ENCODE measurements around the gene KIF3B.
"Not testable (repeated sequence)": the region's sequence is repeated elsewhere in the genome, so short reads cannot be mapped to it uniquely, and the experiment has no call there.

The KIF3B gene

DNA sequence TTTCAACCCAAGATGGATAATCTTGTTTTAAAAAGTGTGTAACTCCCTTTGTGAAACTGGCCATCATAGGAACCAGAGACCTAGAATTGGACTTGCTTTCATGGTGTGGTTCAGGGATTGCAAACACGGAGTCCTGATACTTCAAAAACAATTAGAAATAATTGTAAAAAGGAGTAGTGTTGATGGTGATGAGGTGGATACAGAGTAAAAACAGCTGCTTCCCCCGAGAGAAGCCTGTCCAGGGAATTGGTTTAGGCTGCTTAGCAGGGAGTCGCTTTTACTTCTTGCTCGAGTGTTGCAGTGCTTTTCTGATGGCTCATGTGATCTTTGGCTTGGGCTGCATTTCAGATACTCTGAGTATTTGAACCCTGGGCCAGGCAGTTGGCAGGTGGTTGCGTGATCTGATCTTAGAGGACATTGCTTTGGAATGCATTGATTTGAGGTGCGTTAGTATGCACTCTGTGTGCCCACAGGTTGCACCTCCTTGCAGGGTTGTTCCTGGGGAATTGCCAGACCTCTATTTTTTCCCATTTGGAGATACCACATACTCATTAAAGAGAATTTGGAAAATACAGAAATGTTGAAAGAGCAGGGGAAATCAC is 19.5 kb downstream of the KIF3B start:
- DNase-seq, result no peak

DNA sequence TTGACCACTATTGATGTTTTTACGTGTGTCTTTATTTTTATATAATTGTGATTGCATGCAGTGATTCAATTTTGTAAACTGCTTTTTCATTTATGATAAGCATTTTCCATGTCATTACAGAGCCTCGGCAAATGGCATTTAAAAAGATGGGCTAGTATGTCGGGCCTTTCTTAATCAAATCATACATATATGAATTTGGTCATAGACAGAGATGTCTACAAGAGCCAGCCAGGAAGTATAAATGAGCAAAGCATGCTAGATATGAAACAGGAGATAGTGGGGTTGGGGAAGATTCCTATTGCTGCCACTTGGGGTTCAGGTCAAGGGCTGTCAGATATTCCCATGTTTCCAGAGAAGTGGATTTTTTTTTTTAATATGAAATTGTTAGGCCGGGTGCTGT is 20.0 kb downstream of the KIF3B start:
- DNase-seq, result no peak

DNA sequence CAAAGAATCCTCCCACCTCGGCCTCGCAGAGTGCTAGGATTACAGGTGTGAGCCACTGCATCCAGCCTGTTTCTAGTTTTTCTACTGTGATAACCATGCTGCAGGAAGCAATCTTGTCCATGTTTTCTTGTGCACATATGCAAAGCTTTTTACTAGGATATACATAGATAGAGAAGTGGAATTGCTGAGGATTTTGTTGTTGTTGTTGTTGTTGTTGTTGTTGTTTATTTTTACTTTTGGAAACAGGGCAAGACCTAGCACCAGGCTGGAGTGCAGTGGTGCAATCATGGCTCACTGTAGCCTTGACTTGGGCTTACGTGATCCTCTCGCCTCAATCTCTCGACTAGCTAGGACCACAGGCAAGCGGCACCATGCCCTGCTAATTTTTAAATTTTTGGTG is 23.2 kb downstream of the KIF3B start:
- DNase-seq, result no peak

DNA sequence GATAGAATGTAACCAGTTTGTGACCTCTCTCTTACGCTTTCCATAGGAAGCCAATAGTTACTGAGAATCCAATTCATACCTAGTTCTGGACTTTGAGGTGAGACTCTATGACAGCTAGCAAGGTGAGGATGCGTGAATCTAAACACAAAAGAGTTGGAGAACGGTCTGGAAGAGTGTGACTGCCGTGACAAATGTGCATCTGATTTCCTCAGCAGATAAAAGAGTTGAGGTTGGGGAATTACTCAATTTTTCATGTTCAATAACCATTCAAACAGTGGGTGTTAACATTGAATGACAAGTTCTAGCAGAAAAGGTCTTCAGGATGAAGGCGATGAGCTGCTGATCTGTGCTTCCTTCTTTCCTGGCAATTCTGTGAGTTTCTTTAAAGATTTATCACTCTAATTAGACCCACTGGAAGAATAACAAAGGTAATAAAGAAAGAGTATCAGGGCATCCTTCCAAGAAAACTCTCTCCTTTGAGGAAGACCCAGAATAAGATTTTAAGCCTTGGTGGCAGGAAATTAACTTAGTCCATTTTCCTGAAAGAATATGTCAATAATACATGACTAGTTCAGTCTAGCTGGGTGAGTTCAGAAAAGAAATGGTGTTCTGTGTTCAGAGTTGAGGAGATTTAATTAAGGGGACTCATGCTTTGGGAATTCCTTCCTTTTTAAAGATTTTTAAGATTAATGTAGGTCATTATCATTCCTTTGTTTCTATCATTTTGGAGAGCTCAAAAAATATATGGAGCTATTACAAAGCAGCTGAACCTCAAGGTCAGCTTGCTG is 24.5 kb downstream of the KIF3B start:
- no peak for DNase-seq

DNA sequence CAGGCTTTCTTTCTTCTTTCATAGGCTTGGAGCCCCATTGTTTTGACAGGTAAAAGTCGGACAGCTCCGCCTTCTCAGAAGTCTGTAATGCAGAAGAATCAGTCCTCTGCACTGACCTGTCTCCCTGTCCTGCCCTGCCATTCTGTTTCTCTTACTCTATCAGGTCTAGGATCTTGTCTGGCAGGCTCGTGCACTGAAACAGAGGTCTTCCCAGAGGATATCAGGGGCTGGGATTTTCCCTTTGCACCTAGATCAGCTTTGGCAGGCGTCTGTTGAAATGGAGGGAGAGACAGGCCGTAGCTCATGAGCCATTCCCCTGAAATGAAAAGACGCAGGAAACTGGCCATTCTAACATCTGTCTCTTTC is 25.0 kb downstream of the KIF3B start:
- DNase-seq, result no peak

DNA sequence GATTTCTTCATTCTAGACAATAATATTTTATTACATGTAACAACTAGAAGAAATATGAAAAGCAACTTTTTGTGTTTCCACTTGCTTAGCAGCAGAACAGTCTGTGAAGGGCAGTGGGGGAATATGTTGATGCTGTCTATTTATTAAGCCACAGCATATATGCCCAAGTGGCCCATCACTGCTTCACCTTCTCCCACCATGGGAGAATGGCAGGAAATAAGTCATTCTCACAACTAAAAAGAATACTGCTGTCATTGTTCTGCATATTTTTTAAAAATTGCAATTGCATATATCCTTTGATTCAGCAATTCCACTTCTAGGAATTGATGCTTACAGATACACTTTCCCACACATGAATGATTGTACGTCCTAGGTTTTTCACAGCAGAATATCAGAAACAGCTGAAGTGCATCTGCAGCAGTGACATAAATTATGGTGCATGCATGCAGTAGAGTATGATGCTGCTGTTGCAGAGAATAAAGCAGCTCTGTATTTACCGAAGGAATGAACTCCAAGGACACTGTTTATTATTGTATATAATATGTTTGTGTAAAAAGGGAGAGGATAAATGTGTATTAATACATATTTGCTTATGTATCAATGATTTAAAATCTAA is 26.8 kb downstream of the KIF3B start:
- DNase-seq, result no peak

DNA sequence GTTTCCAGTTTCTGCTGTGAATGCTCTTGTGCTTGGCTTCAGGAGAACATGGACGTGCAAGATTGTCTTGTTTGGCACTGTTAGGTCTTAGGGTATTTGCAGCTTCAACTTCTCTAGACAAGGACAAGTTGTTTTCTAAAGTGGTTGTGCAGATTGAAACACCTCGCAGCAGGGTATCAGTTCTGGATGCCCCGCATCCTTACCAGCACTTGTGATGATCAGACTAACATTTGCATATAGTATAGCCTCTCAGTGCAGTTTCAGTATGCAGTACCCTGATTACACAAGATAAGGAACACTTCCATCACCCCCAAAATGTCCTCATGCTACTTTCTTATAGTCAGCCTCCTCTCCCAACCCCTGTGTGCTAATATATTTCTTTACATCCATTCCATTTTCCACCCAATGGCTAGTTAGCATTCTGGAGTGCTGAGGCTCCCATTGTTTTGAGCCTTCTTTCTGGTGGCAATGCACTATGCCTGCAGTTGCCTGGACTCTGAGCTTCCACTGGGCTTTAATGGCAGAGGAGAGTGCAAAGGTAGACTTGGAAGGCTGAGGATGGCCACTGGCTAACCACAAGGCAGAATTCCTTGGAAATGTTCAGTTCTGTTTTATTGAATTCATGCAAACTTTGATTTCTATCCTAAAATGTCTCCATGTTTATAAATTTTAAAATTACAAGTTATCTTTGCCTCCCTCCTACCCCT is 35.4 kb downstream of the KIF3B start:
- no peak for DNase-seq

DNA sequence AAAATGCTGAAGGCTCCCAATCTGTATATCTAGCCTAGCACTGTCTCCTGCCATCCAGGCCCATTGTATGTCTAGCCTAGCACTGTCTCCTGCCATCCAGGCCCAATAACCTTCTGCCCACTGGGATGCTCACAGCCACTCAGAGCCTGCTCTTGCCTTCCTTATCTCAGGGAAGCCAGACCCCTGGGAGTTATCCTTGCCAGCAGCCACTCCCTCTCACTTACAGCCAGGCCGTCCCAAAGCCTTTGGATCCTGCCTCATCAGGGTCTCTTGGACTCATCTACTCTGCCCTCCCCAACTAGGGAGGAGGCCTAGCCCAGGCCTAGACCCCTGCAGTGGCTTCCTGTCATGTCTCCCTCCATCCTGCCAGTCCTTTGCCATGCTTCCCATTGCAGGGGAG is 37.3 kb downstream of the KIF3B start:
- DNase-seq, result no peak

DNA sequence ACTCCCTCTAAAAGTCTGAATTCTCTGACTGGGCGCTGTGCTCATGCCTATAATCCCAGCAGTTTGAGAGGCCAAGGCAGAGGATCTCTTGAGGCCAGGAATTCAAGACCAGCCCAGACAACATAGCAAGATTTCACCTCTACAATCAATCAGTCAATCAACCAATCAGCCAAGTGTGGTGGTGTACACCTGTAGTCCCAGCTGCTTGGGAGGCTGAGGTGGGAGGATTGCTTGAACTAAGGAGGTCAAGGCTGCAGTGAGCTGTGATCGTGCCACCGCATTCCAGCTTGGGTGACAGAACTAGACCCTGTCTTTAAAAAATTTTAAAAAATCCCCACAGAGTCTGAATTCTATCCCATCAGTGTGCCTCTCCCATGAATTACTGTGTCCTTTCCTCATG is 37.9 kb downstream of the KIF3B start:
- DNase-seq, result no peak

DNA sequence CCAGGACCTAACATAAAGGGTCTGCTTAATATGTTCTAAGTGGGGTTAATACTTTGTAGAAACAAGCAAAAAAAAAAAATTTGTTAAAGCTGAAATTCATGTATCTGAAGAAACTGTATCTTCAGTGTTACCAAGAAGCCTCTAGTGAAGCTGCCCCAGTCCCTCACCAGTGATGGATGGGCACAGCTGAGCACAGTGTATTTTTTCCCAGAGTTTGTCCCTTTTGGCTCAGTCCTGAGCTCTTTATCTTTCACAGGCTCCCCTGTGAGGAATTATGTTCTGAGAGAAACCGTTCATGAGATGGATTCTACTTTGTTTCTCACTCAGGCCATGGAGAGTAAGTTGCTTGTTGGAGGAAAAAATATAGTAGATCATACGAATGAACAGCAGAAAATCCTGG is 38.4 kb downstream of the KIF3B start:
- DNase-seq, result no peak

DNA sequence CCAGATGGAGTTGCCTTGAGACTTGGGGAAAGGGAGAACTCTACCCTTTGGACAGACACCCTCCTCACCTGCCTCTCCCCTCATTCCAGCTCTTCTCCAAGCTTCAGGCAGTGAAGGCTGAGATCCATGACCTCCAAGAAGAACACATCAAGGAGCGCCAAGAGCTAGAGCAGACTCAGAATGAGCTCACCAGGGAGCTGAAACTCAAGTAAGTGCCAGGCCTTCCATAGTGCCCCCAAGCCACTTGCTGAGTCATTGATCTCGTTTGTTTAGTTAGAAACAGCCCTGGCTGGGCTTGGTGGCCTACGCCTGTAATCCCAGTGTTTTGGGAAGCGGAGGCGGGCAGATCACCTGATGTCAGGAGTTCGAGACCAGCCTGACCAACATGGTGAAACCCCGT is 39.2 kb downstream of the KIF3B start:
- no peak for DNase-seq

DNA sequence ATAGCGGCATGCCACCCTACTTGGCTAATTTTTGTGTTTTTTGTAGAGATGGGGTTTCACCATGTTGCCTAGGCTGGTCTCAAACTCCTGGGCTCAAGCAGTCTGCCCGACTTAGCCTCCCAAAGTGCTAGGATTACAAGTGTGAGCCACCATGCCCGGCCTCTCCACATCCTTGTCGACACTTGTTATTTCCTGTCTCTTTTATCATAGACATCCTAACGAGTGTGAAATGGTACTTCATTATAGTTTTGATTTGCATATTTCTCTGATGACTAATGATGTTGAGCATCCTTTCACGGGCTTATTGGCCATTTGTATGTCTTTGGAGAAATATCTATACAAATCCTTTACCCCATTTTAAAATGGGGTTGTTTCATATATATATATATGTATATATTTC is 41.6 kb downstream of the KIF3B start:
- no peak for DNase-seq

DNA sequence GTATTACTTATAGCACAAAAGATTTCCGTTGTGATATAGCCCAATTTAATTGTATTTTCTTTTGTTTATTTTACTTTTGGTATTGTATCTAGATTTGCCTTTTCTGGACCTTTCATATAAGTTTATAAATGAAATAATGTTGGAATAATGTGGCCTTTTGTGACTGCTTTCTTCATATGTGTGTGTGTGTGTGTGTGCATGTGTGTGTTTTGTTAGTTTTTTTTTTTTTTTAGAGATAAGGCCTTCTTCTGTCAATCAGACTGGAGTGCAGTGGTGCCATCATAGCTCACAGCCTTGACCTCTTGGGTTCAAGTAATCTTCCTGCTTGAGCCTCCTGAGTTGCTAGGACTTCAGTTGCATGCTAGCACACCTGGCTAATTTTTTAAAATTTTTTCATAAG is 42.9 kb downstream of the KIF3B start:
- no peak for DNase-seq

DNA sequence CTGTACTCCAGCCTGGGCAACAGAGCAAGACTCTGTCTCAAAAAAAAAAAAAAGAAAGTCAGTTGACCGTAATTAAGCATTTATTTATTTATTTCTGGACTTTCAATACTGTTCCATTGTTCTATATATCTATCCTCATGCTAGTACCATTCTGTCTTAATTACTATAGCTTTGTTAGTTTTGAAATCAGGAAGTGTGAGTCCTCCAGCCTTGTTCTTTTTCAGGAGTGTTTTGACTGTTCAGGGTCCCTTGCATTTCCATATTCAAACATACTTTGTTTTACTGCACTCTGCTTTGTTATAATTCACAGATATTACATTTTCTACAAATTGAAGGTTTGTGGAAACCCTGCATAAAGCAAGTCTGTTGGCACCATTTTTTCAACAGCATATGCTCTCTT is 43.9 kb downstream of the KIF3B start:
- no peak for DNase-seq

DNA sequence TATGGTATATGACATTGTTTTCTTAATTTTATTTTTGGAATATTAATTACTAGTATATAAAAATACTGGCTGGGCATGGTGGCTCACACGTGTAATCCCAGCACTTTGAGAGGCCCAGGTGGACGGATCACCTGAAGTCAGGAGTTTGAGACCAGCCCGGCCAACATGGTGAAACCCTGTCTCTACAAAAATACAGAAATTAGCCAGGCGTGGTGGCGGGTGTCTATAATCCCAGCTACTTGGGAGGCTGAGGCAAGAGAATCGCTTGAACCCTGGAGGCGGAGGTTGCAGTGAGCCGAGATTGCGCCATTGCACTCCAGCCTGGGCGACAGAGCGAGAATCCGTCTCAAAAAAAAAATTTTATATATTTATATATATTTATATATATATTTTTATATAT is 44.8 kb downstream of the KIF3B start:
- not testable (repeated sequence) for DNase-seq

DNA sequence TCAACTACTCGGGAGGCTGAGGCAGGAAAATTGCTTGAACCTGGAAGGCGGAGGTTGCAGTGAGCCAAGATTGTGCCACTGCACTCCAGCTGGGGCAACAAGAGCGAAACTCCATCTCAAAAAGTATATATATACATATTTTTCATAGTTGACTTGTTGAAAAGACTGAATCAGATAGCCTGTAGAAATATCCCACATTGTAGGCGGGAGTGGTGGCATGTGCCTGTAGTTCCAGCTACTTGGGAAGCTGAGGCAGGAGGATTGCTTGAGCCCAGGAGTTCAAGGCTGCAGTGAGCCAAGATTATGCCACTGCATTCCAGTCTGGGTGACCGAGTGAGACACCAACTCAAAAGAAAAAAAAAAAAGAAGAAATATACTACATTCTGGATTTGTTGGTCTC is 46.3 kb downstream of the KIF3B start:
- not testable (repeated sequence) for DNase-seq

DNA sequence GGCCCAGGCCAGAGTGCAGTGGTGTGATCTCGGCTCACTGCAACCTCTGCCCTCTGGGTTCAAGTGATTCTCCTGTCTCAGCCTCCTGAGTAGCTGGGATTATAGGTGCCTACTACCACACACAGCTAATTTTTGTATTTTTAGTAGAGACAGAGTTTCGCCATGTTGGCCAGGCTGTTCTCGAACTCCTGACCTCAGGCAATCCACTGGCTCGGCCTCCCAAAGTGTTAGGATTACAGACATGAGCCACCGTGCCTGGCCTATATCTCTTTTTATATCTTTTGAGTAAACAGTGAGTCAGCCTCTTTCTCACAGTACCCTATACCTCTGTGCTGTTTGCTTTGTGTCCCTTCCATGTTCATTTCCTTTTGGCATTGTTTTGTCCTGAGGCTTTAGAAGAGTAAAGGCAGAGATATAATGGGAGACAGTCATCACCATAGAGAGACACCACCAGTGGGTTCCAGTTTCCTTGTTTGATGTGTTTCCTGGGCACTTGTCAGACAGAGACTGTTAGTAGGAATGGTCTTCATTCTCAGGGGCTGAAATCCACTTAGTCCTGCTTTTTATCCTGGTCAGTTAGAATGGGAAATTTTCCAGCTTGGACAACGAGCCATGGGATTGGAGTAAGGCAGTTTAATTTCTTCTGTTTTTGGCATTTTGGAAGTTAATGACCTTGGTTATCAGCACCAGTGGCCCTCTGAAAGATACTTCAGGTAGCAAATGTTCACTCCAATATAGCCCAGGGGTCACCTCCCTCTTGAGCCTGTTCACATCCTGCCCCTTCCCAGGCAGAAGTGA is 48.5 kb downstream of the KIF3B start:
- DNase-seq, result no peak

DNA sequence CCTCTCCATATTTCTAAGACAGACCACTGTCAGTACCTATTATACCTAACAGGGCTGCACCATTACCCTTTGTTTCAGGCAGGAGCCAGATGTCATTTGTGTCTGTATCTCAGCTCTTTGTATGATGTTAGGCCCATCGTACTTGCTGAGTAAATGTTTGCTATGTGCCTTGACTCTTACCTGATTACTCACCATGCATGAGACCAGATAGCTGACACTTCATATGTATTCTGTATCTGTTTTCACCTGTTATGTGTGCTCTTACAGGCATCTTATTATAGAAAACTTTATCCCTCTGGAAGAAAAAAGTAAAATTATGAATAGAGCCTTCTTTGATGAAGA is 49.0 kb downstream of the KIF3B start:
- no peak for DNase-seq

DNA sequence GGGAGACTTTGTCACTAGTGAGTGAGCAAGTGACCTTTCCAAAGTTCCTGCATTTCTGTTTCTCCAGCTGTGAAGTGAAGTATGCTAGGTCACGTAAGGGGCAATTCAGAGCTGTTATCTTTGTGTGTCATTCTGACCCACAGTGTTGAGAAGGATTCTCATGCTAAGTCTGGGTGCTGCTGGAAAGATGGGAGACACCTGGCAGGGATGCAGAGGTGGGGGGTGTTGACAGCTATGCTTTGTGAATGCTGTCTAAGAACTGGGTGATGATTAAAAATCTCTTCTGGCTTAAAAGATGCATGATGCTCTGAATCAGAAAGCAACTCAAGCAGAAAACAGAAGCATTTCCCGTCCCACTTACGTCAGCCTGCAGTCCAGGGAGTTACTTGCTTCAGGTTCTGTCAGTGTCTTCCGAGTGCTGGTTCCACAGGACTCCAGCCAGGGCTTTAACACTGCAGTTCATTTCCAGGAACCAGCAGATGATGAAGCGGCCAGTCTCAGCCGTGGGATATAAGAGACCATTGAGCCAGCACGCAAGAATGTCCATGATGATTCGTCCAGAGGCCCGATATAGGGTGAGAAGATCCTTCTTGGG is 49.7 kb downstream of the KIF3B start:
- DNase-seq, result no peak

DNA sequence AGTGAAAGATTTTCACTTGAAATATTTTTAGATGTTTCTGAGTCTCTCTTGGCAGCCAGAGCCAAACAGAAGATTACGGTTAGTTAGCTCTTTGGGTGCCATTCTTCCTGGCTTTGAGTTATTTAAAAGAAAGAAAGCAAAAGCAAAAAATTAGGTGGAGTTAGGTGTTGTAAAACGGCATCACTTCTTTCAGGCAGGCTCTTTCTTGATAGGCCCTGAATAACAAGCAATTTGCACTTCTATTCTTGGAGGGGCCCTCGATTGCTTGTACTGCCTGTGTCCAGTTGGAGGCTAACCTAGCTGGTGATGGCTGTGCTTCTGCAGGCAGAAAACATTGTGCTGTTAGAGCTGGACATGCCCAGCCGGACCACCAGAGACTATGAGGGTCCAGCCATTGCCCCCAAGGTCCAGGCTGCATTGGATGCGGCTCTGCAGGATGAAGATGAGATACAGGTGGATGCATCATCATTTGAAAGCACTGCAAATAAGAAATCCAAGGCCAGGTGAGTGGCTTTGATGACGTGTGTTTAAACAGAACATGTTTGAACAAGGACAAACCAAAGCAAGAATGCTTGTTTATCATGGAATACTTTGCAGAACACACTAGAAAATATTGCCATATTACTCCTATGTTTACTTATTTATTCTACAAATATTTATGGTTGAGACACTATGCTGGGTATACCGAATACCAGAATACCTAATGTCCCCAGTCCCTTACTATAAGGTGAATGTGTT is 52.5 kb downstream of the KIF3B start:
- no peak for DNase-seq

DNA sequence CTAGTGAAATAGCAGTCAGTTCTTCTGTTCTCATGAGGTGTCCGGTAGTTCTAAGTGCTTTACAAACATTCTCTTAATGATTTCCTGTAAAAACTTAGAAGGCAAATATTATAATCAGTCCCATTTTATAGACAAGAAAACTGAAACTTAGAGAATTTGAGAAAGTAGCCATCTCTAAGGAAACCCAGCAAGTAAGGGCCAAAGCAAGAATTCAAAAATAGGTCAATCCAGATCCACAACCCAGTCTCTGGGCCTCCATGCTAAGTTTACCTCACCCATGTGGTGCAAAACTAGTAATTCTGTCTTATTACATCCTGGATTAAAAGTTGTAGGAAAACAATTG is 53.1 kb downstream of the KIF3B start:
- no peak for DNase-seq

DNA sequence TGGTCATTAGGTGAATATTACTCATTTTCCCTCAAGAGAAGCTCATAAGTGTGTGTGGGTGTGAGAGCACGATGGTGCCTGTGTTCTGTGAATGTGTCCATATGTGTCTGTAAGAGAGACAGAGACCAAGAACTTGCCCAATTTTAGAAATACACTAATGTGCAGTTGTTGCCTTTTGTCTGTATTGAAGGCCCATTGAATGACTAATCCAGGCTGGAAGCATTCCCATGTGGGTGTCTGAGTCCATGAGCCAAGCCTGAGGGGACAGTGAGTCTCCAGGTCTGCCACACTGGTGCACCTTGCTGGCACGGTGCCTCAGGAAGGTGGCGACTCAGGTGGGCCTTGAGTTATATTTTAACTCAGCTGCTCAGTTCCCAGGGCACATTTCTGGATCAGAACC is 55.2 kb downstream of the KIF3B start:
- DNase-seq, result no peak

Measured in activated T-cell treated with anti-CD3 and anti-CD28 coated beads, Interleukin-2, amount 50 U/mL, for 1 hour (primary cell).